Tibial nerve (tissue), 4 donors: ENCODE measurements around the gene MARCKSL1.

ENCODE experiments used
- CTCF ChIP-seq, 5 experiments: fragments of 200-600 bp in 3 of 5; fragments of 450-650 bp in 2 of 5; sonication (generic) in 3 of 5; IDR thresholded peaks; one replicate each; pipeline ENCODE4 v1.5.1; 2016 to 2019; ENCODE audit warnings: antibody characterized with exemption in 5 of 5, mild to moderate bottlenecking in 3 of 5, moderate library complexity in 2 of 5
- EP300 ChIP-seq, 2 donors: sonication (generic); formaldehyde crosslinking; IDR thresholded peaks; one replicate each; pipeline ENCODE4 v1.6.1; 2017; ENCODE audit warnings: antibody characterized with exemption in 2 of 2, mild to moderate bottlenecking in 1 of 2
- POLR2A ChIP-seq, 2 donors: fragments of 450-650 bp; IDR thresholded peaks; one replicate each; pipeline ENCODE4 v1.6.1; 2017; ENCODE audit warnings: antibody characterized with exemption in 2 of 2, mild to moderate bottlenecking in 2 of 2, moderate library complexity in 2 of 2

DNA sequence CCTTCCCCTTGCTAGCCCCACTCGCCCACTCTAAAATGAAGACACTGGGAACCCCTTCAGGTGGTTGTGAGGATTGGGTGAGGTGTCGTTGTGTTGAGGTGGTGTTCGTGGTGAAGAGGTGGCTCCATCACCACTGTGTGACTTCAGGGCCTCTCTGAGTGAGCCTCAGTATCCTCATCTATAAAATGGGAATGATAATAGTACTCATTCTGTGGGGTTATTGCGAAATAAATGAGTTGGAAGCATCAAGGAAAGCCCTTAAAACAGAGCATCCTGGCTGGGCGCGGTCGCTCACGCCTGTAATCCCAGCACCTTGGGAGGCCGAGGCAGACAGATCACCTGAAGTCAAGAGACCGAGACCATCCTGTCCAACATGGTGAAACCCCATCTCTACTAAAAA lies 6.7 kb upstream of the MARCKSL1 start:
- no peak for TF ChIP-seq CTCF (IDR thresholded peaks at IDR 0.05)
- no peak for TF ChIP-seq POLR2A (IDR thresholded peaks at IDR 0.05)
- no peak for TF ChIP-seq EP300 (IDR thresholded peaks at IDR 0.05)
